Stimulated activated CD8-positive, alpha-beta memory T cell treated with anti-CD3 and anti-CD28 coated beads, Interleukin-4, amount 100 ng/mL, for 48 hours (primary cell): ENCODE measurements around the gene ARHGAP44.
A peak's percentile ranks its signal among the peaks of the same experiment; 100 is the strongest.

ENCODE experiments used
- DNase-seq: peaks from one replicate; pipeline ENCODE4 v3.0.0-alpha.2; 2020

The ARHGAP44 gene

DNA sequence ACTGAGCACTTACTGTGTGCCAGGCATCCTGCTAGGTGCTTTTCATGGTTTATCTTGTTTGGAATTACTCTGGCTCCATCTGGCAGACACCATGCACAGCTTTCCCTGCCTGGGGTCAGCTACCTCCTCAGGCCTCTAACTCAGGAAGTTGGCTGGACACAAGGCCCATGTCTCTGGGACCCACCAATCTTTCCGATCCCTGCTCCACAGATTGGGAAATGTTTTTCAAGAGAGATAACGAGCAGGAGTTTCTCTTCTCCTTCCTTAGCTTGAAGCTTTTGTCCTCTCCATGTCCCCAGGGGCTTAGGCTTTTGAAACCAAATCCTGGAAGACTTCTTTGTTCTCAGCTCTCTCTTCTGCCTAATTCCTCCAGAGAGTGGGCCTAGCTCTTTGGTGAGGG, 240.0 kb downstream of the ARHGAP44 start:
- no peak for DNase-seq

GRCh38 chr17:13030056-13030455, 240.8 kb downstream of the ARHGAP44 start:
- DNase-seq: no peak

DNA sequence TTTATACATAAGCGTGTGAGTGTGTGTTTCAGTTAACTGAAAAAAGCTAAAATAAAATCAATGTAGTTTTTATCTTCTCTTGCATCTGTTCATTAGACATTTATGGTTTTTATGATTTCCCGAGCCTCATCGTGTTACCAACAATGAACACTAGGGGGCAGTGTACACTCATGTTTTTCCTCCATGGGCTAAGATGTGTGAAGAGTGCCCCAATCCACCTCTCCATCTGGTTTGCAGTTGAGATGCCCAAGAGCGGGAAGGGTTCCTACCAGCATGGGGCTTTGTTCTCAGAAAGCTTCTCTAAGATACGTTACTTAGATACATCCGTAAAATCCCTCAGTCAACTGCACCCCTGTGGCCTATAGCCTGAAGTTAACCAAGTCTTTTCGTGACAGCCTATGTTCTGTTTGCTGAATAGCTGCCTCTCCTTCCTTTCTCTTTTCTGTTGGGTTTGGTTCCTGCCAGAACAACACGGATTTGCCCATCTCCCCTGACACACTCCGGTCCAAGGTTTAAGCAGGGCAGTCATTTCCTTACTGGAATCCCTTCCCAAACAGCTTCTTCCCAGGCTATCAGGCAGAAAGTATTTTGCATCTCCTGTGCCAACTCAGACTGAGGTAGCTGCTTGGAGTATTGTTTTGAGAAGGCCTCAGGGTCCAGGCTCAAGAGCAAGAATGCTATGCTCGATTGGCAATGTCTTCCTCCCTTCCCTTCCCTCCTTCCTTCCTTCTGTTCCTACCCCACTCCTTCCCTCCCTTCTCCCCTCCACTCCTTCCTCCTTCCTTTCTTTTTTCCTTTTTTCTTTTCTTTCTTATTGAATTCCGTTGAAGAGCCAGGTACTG, 241.4 kb downstream of the ARHGAP44 start:
- DNase-seq: peak; percentile 64

DNA sequence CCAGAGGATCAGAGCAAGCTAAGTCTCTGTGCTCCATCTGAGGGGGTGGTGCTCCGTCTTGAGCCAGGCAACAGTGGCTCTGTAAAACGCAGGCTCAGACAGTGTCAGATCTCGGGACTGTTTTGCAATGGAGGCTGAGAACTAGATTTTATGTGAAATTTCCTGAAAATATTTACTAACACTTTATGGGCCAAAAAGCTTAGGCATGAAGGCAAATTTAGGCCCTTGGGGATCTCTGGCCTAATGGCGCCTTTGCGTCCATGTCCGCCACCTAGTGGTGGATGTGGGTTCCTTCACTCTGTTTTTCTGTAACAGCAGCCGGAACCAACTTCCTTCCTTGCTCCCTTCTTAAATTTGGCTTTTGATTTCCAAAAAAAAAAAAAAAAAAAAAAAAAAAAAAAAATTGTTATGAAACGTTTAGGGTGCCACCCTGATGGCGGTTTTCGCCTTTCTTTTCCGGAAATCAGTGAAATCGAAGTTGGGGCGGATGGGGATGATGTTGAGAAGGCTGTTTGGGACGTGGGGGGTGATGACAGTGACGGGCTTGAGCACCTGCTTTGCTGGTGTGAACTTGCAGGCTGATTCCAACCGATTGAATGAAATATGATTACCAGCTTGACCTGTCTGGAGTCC, 242.5 kb downstream of the ARHGAP44 start:
- DNase-seq: peak; percentile 55

GRCh38 chr17:13035420-13035819, 246.1 kb downstream of the ARHGAP44 start:
- DNase-seq: no peak

- DNase-seq: no peak
Measured at GRCh38 chr17:13036751-13037150, 247.5 kb downstream of the ARHGAP44 start.

GRCh38 chr17:13038931-13039665, 249.8 kb downstream of the ARHGAP44 start:
- DNase-seq: no peak
